ENCODE data around the gene PCNX2.

PCNX2 gene

DNA sequence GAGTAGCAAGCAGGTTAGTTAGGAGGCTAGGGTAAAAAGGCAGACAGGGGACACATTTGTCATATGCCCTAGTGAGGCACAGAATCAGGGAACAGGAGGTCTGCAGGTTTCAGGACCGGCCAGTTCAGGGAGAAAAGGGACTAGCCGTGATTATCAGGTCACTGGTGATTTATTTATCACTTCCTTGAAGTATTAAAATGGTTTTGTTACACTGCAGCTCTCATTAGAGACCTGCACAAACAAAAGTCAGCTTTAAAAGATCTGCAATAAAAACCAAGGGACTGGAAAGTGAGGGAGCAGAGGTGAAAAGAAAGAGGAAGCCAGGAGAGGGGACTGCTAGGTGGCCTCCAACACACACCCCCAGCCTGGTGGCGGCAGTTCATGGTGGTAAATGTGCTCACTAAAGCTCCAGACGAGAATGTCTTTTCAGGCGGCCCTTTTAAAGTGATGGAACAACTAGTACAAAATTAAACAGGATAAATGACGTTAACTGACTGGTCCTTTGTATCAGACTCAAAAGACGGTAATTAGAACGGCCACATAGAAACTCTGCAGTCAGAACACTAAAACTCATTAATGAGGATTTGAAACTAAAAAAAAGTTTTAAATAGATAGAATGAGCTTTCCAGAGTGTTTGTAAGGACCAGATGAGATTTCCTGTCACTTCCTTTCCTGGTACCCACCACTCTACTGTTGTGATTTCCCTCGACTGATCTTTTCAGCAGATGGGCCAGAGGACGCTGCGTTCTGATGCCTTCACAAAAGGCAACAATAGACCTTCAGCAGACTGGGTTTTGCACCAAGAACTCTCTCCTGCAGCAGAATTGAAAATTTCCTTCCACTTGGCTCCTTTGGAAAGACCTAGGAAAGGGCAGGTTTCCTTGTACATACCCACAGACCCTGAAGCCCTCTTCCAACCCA, 208.3 kb downstream of the PCNX2 start:
- Histone ChIP-seq H3K9me3 (ENCODE audit: control insufficient read depth, insufficient read depth, low read depth, low read length) (no peaks in the 10 kb centered on the region), H3K4me1 (ENCODE audit: control insufficient read depth, insufficient read depth, low read length) (no peaks in the 10 kb centered on the region), H3K27ac (ENCODE audit: extremely low read depth, low read depth, low read length) (no peak overlapping the region), H3K36me3 (ENCODE audit: control insufficient read depth in 2 of 2, insufficient read depth in 1 of 2, low read length in 2 of 2) (peaks cover 0 to 41% of the 10 kb centered on the region in 2 experiments; a peak in 2 of 3 replicates), H3K4me3 (ENCODE audit: low read depth, low read length) (no peak overlapping the region)
- ChIA-PET POLR2A (no interaction called here), CTCF (no interaction called here)
- TF ChIP-seq ZFP3 (tag by site-specific recombination; IDR thresholded peaks at IDR 0.05; ENCODE audit: low read depth) (no peak), ZNF366 (tag by site-specific recombination; conservative IDR thresholded peaks at IDR 0.05) (no peak), SP2 (tag by site-specific recombination; IDR thresholded peaks at IDR 0.05) (no peak), ZIC2 (tag by site-specific recombination; IDR thresholded peaks at IDR 0.05) (no peak), ZNF391 (tag by site-specific recombination; IDR thresholded peaks at IDR 0.05; ENCODE audit: borderline replicate concordance, low read depth) (no peak), ZNF48 (tag by site-specific recombination; IDR thresholded peaks at IDR 0.05) (no peak), ZNF843 (tag by site-specific recombination; IDR thresholded peaks at IDR 0.05) (no peak)

DNA sequence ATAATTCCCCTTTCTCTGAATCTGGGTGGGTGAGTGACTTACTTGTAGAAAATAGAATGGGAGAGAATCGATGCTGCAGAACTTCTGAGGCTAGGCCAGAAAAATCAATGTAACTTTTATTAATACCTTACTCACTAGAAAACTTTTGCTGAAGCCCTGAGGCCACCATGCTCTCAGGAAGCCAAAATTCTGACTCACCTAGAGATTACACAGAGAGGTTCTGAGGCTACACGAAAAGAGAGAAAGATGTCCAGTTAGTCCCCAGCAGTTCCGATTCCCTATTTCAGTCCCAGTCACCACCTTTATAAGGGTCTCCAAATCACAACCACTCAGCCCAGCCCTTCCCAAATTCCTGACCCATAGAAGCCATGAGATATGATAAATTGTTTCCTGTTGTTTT, 210.0 kb downstream of the PCNX2 start:
- TF ChIP-seq ZNF830 (tag by site-specific recombination; IDR thresholded peaks at IDR 0.05; ENCODE audit: low read depth) (no peak), YY1 (tag by site-specific recombination; IDR thresholded peaks at IDR 0.05) (no peak), ZNF521 (tag by site-specific recombination; IDR thresholded peaks at IDR 0.05) (no peak), MEIS1 (CRISPR knock-in tag; IDR thresholded peaks at IDR 0.05; ENCODE audit: borderline replicate concordance) (no peak), ZNF433 (tag by site-specific recombination; IDR thresholded peaks at IDR 0.05; ENCODE audit: low read depth) (no peak), ZNF221 (tag by site-specific recombination; IDR thresholded peaks at IDR 0.05; ENCODE audit: borderline replicate concordance) (no peak), ZNF311 (tag by site-specific recombination; IDR thresholded peaks at IDR 0.05; ENCODE audit: borderline replicate concordance) (no peak), SP7 (tag by site-specific recombination; IDR thresholded peaks at IDR 0.05) (no peak)
- TF ChIP-seq, protein P1, sequence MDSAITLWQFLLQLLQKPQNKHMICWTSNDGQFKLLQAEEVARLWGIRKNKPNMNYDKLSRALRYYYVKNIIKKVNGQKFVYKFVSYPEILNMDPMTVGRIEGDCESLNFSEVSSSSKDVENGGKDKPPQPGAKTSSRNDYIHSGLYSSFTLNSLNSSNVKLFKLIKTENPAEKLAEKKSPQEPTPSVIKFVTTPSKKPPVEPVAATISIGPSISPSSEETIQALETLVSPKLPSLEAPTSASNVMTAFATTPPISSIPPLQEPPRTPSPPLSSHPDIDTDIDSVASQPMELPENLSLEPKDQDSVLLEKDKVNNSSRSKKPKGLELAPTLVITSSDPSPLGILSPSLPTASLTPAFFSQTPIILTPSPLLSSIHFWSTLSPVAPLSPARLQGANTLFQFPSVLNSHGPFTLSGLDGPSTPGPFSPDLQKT (IDR thresholded peaks at IDR 0.05; ENCODE audit: borderline replicate concordance, low read depth, low read length) = no peak
- TF ChIP-seq, protein P2, sequence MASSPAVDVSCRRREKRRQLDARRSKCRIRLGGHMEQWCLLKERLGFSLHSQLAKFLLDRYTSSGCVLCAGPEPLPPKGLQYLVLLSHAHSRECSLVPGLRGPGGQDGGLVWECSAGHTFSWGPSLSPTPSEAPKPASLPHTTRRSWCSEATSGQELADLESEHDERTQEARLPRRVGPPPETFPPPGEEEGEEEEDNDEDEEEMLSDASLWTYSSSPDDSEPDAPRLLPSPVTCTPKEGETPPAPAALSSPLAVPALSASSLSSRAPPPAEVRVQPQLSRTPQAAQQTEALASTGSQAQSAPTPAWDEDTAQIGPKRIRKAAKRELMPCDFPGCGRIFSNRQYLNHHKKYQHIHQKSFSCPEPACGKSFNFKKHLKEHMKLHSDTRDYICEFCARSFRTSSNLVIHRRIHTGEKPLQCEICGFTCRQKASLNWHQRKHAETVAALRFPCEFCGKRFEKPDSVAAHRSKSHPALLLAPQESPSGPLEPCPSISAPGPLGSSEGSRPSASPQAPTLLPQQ (tag by site-specific recombination; IDR thresholded peaks at IDR 0.05) = no peak
- TF ChIP-seq, protein P3, sequence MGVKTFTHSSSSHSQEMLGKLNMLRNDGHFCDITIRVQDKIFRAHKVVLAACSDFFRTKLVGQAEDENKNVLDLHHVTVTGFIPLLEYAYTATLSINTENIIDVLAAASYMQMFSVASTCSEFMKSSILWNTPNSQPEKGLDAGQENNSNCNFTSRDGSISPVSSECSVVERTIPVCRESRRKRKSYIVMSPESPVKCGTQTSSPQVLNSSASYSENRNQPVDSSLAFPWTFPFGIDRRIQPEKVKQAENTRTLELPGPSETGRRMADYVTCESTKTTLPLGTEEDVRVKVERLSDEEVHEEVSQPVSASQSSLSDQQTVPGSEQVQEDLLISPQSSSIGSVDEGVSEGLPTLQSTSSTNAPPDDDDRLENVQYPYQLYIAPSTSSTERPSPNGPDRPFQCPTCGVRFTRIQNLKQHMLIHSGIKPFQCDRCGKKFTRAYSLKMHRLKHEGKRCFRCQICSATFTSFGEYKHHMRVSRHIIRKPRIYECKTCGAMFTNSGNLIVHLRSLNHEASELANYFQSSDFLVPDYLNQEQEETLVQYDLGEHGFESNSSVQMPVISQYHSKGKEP (tag by site-specific recombination; IDR thresholded peaks at IDR 0.05) = no peak
- Histone ChIP-seq H3K4me3 (ENCODE audit: low read depth, low read length) (no peak overlapping the region), H3K4me1 (ENCODE audit: control insufficient read depth, insufficient read depth, low read length) (no peaks in the 10 kb centered on the region), H3K36me3 (ENCODE audit: control insufficient read depth in 2 of 2, insufficient read depth in 1 of 2, low read length in 2 of 2) (peaks cover 0 to 42% of the 10 kb centered on the region in 2 experiments; a peak in 2 of 3 replicates), H3K27ac (ENCODE audit: extremely low read depth, low read depth, low read length) (no peak overlapping the region), H3K9me3 (ENCODE audit: control insufficient read depth, insufficient read depth, low read depth, low read length) (no peaks in the 10 kb centered on the region)
- CTCF ChIA-PET = interaction anchor here (0.6 kb wide), 2 partner anchors 11 to 31 kb away, joined by 3 to 4 read pairs; no protein-coding TSS in a partner anchor
- POLR2A ChIA-PET = no interaction called here
